Spleen (tissue), 11 donors: ENCODE results near the gene CD276. TPM values are rescaled to one million over a fixed set of nuclear protein-coding genes. Genes with fewer than 3 reads are reported as not detected.

Source experiments
- DNase-seq: peaks from one replicate; pipeline ENCODE4 v3.0.0-alpha.2; 2020
- H3K27ac ChIP-seq, 8 donors: fragments of 200-600 bp; sonication (generic) in 7 of 8; 1 replicate in 4 of 8; 2 replicates in 4 of 8; pipeline versions ENCODE4 v1.5.0 to v1.8.0; 2016 to 2021; ENCODE audit warnings: inconsistent platforms in 4 of 8, mild to moderate bottlenecking in 4 of 8, moderate library complexity in 1 of 8
- H3K27me3 ChIP-seq, 7 donors: fragments of 200-600 bp; sonication (generic) in 6 of 7; replicated peaks in 1 of 7; 1 replicate in 4 of 7; 2 replicates in 3 of 7; pipeline versions ENCODE4 v1.5.0 to v1.8.0; 2016 to 2021; ENCODE audit warnings: inconsistent platforms in 3 of 7, mild to moderate bottlenecking in 1 of 7
- H3K36me3 ChIP-seq, 6 donors: fragments of 200-600 bp; sonication (generic) in 5 of 6; 1 replicate in 4 of 6; 2 replicates in 2 of 6; pipeline versions ENCODE4 v1.5.0 to v1.8.0; 2016 to 2021; ENCODE audit warnings: inconsistent platforms in 2 of 6
- H3K4me1 ChIP-seq, 6 donors: fragments of 200-600 bp; sonication (generic) in 5 of 6; 1 replicate in 3 of 6; 2 replicates in 3 of 6; pipeline versions ENCODE4 v1.5.0 to v1.8.0; 2016 to 2021; ENCODE audit warnings: inconsistent platforms in 3 of 6
- H3K4me3 ChIP-seq, 8 donors: fragments of 200-600 bp; sonication (generic) in 7 of 8; 1 replicate in 4 of 8; 2 replicates in 4 of 8; pipeline versions ENCODE4 v1.5.0 to v1.8.0; 2016 to 2021; ENCODE audit warnings: inconsistent platforms in 4 of 8, mild to moderate bottlenecking in 4 of 8, moderate library complexity in 2 of 8
- H3K9me3 ChIP-seq, 8 donors: fragments of 200-600 bp; sonication (generic) in 7 of 8; 1 replicate in 4 of 8; 2 replicates in 4 of 8; pipeline versions ENCODE4 v1.5.0 to v1.8.0; 2016 to 2021; ENCODE audit warnings: inconsistent platforms in 4 of 8
- CTCF ChIP-seq, 11 experiments: fragments of 200-600 bp in 7 of 11; fragments of 450-650 bp in 4 of 11; sonication (generic) in 4 of 11; IDR thresholded peaks in 8 of 11; conservative IDR thresholded peaks in 3 of 11; 1 replicate in 7 of 11; 2 replicates in 4 of 11; pipeline versions ENCODE4 v1.4.0 to v1.8.0; 2016 to 2021; ENCODE audit warnings: antibody characterized with exemption in 11 of 11, inconsistent platforms in 4 of 11, mild to moderate bottlenecking in 1 of 11
- POLR2A ChIP-seq, 3 donors: fragments of 450-650 bp; IDR thresholded peaks; one replicate each; pipeline ENCODE4 v1.5.1; 2017; ENCODE audit warnings: antibody characterized with exemption in 3 of 3, mild to moderate bottlenecking in 1 of 3
- POLR2AphosphoS5 ChIP-seq, 3 donors: sonication (generic); formaldehyde crosslinking; IDR thresholded peaks; one replicate each; pipeline ENCODE4 v1.5.1; 2017; ENCODE audit warnings: antibody characterized with exemption in 3 of 3
- WGBS, 5 donors: extraction: QIAGEN DNeasy Blood & Tissue Kit in 3 of 5; methylation state at CpG; one replicate each; pipeline versions ENCODE4 v1.1.5 to v1.1.7; 2013 to 2018; 5-methylcytosine and 5-hydroxymethylcytosine counted together
- intact Hi-C: fragments of 100-400 bp; cut with DNase I; formaldehyde crosslinking; loops from one replicate; pipeline ENCODE4 v1.15.0; 2023; ENCODE audit warnings: low total_unique reads
- polyA plus RNA-seq, 3 donors: library from polyadenylated mRNA; stranded (reverse); fragments of 200-250 nt; gene quantifications; one replicate each; pipeline ENCODE4 v1.2.1, GENCODE V29; 2013
- total RNA-seq, 7 donors: library from RNA; depleted of rRNA in 3 of 7; stranded (reverse); fragments of >200 nt in 3 of 7; fragmentation: NEBNext Ultra II Directional in 4 of 7; extraction: Animal tissue kit (Norgen Biotek cat#: 25700) in 4 of 7; gene quantifications; one replicate each; pipeline versions ENCODE4 v1.1.0 to v1.2.1, GENCODE V29; 2016 to 2021
- donor health status: healthy with polysubstance abuse.
- donor health status: DM: no; HTN: no; CAD: no; lungs with moderate emphysema.
- donor health status: DM: no; HTN: no; CAD: no.
- donor health status: Bipolar disorder and iron deficiency.
- donor health status: healthy.
- donor health status: DM: no; HTN: no; CAD: no.
- donor health status: DM: yes; HTN: yes; CAD: no.

The CD276 gene
- total and polyA plus RNA-seq, 10 donors, result 9.8 to 95.6 (median 27.2) TPM

- Histone ChIP-seq H3K36me3 (no peaks in the 10 kb centered on the region), H3K4me3 (no peak overlapping the region), H3K27me3 (peaks cover 0 to 96% (median 26%) of the 10 kb centered on the region in 7 donors), H3K4me1 (peaks cover 4 to 28% (median 14%) of the 10 kb centered on the region in 6 donors), H3K9me3 (no peaks in the 10 kb centered on the region), H3K27ac (no peak overlapping the region)
- 71 to 84% (median 79%) methylated on average over 8 of the region's 8 CpGs for WGBS, 5 donors
- intact Hi-C loops, result no loop called here
- TF ChIP-seq POLR2AphosphoS5 (IDR thresholded peaks at IDR 0.05) (no peak), POLR2A (IDR thresholded peaks at IDR 0.05) (no peak)
- no peak for DNase-seq
These were observed 70.3 kb downstream of the CD276 start for GRCh38 chr15:73754461-73754860.

GRCh38 chr15:73755481-73755880 lies 71.3 kb downstream of the CD276 start:
- intact Hi-C loops, result no loop called here
- H3K27ac ChIP-seq, result no peak overlapping the region
- peaks cover 4 to 28% (median 14%) of the 10 kb centered on the region in 6 donors for H3K4me1 ChIP-seq
- DNase-seq, result no peak
- peaks cover 0 to 97% (median 26%) of the 10 kb centered on the region in 7 donors for H3K27me3 ChIP-seq
- 91 to 97% (median 93%) methylated on average over 5 of the region's 5 CpGs for WGBS, 5 donors
- no peaks in the 10 kb centered on the region for H3K9me3 ChIP-seq
- no peaks in the 10 kb centered on the region for H3K36me3 ChIP-seq
- H3K4me3 ChIP-seq, result no peak overlapping the region
- TF ChIP-seq POLR2AphosphoS5 (IDR thresholded peaks at IDR 0.05) (no peak), CTCF (IDR thresholded peaks at IDR 0.05 in 8 of 11, conservative IDR thresholded peaks at IDR 0.05 in 3 of 11) (no peak), POLR2A (IDR thresholded peaks at IDR 0.05) (no peak)

GRCh38 chr15:73755946-73756345 lies 71.8 kb downstream of the CD276 start:
- 86 to 91% (median 90%) methylated on average over 3 of the region's 3 CpGs for WGBS, 5 donors
- intact Hi-C loops, result no loop called here
- H3K27me3 ChIP-seq, result peaks cover 0 to 97% (median 25%) of the 10 kb centered on the region in 7 donors
- H3K4me3 ChIP-seq, result no peak overlapping the region
- H3K27ac ChIP-seq, result no peak overlapping the region
- no peak for TF ChIP-seq CTCF (IDR thresholded peaks at IDR 0.05 in 8 of 11, conservative IDR thresholded peaks at IDR 0.05 in 3 of 11)
- no peak for TF ChIP-seq POLR2A (IDR thresholded peaks at IDR 0.05)
- TF ChIP-seq POLR2AphosphoS5 (IDR thresholded peaks at IDR 0.05), result no peak
- no peaks in the 10 kb centered on the region for H3K36me3 ChIP-seq
- H3K4me1 ChIP-seq, result peaks cover 4 to 28% (median 14%) of the 10 kb centered on the region in 6 donors
- H3K9me3 ChIP-seq, result no peaks in the 10 kb centered on the region
- no peak for DNase-seq

GRCh38 chr15:73756390-73756789 lies 72.2 kb downstream of the CD276 start:
- H3K27me3 ChIP-seq, result peaks cover 0 to 97% (median 21%) of the 10 kb centered on the region in 7 donors
- 66 to 91% (median 86%) methylated on average over 2 of the region's 2 CpGs for WGBS, 5 donors
- no peaks in the 10 kb centered on the region for H3K36me3 ChIP-seq
- H3K4me1 ChIP-seq, result peaks cover 4 to 25% (median 14%) of the 10 kb centered on the region in 6 donors
- no peak for TF ChIP-seq CTCF (IDR thresholded peaks at IDR 0.05 in 8 of 11, conservative IDR thresholded peaks at IDR 0.05 in 3 of 11)
- no peak for TF ChIP-seq POLR2AphosphoS5 (IDR thresholded peaks at IDR 0.05)
- TF ChIP-seq POLR2A (IDR thresholded peaks at IDR 0.05), result no peak
- DNase-seq, result no peak
- H3K4me3 ChIP-seq, result no peak overlapping the region
- no peaks in the 10 kb centered on the region for H3K9me3 ChIP-seq
- intact Hi-C loops, result no loop called here
- H3K27ac ChIP-seq, result no peak overlapping the region
